Gastrocnemius medialis (tissue), 4 donors: Measurements from ENCODE around the gene FBRSL1. TPM values are rescaled to one million over a fixed set of nuclear protein-coding genes. Genes with fewer than 3 reads are reported as not detected.

ENCODE experiments used
- ATAC-seq, 2 donors: fragments of 150-250 bp; one replicate each; pipeline ENCODE4 v1.9.1; 2016
- DNase-seq, 2 donors: peaks; one replicate each; pipeline ENCODE4 v3.0.0-alpha.2; 2019
- H3K27ac ChIP-seq, 4 donors: fragments of 200-600 bp; sonication (generic); 1 replicate in 1 of 4; 2 replicates in 3 of 4; pipeline ENCODE4 v1.5.1; 2016 to 2018; ENCODE audit warnings: mild to moderate bottlenecking in 2 of 4, moderate library complexity in 1 of 4
- H3K27me3 ChIP-seq, 3 donors: fragments of 200-600 bp; sonication (generic) in 2 of 3; 1 replicate in 1 of 3; 2 replicates in 2 of 3; pipeline versions ENCODE4 v1.5.1 to v1.6.0; 2016 to 2019; ENCODE audit warnings: mild to moderate bottlenecking in 1 of 3, moderate library complexity in 1 of 3
- H3K36me3 ChIP-seq, 2 donors: fragments of 200-600 bp; sonication (generic) in 1 of 2; one replicate each; pipeline ENCODE4 v1.5.1; 2017 to 2018
- H3K4me1 ChIP-seq, 2 donors: fragments of 200-600 bp; sonication (generic) in 1 of 2; one replicate each; pipeline ENCODE4 v1.5.1; 2016 to 2017; ENCODE audit warnings: mild to moderate bottlenecking in 2 of 2
- H3K4me3 ChIP-seq, 4 donors: fragments of 200-600 bp; sonication (generic) in 3 of 4; 1 replicate in 1 of 4; 2 replicates in 3 of 4; pipeline ENCODE4 v1.5.1; 2016 to 2019; ENCODE audit warnings: mild to moderate bottlenecking in 2 of 4
- H3K9me3 ChIP-seq, 3 donors: fragments of 200-600 bp; sonication (generic) in 2 of 3; 1 replicate in 1 of 3; 2 replicates in 2 of 3; pipeline ENCODE4 v1.5.1; 2016 to 2019
- CTCF ChIP-seq, 5 experiments: fragments of 450-650 bp in 3 of 5; fragments of 200-600 bp in 2 of 5; sonication (generic) in 2 of 5; IDR thresholded peaks in 4 of 5; conservative IDR thresholded peaks in 1 of 5; 1 replicate in 4 of 5; 2 replicates in 1 of 5; pipeline ENCODE4 v1.5.1; 2016 to 2019; ENCODE audit warnings: antibody characterized with exemption in 5 of 5, mild to moderate bottlenecking in 3 of 5, moderate library complexity in 3 of 5
- POLR2A ChIP-seq, 2 donors: fragments of 450-650 bp; IDR thresholded peaks; one replicate each; pipeline ENCODE4 v1.6.1; 2017; ENCODE audit warnings: antibody characterized with exemption in 2 of 2, mild to moderate bottlenecking in 2 of 2, moderate library complexity in 2 of 2
- in situ Hi-C, 4 donors: fragments of 200-750 bp; cut with MboI; loops; one replicate each; pipeline versions ENCODE4 v1.15.0 to v1.8.0; 2017; ENCODE audit warnings: low sequenced_read_pairs in 4 of 4
- intact Hi-C: fragments of 100-400 bp; cut with DNase I; formaldehyde crosslinking; loops from one replicate; pipeline ENCODE4 v1.15.1; 2023; ENCODE audit warnings: low total_unique reads
- total RNA-seq, 4 donors: library from RNA; depleted of rRNA; stranded (reverse); fragments of >200 nt; gene quantifications; one replicate each; pipeline versions ENCODE4 v1.1.0 to v1.2.3, GENCODE V29; 2016

Gene FBRSL1
- total RNA-seq, 4 donors from 2014 or later = 8.4 to 29.4 (median 22.8) TPM

- Histone ChIP-seq H3K36me3 (no peaks in the 10 kb centered on the region), H3K9me3 (no peaks in the 10 kb centered on the region), H3K4me1 (peaks cover 6% of the 10 kb centered on the region in 2 donors), H3K4me3 (no peak overlapping the region), H3K27me3 (no peaks in the 10 kb centered on the region), H3K27ac (no peak overlapping the region)
- intact Hi-C loops = loop anchor here (1.0 kb wide), 1 partner anchor 107 kb away; no protein-coding TSS in a partner anchor
- TF ChIP-seq POLR2A (IDR thresholded peaks at IDR 0.05) (no peak), CTCF (IDR thresholded peaks at IDR 0.05 in 4 of 5, conservative IDR thresholded peaks at IDR 0.05 in 1 of 5) (no peak)
- ATAC-seq (no peak), DNase-seq (no peak)
- in situ Hi-C loops = no loop called here
Observed at GRCh38 chr12:132522592-132523380, 32.8 kb downstream of the FBRSL1 start.

- intact Hi-C loops = loop anchor here (1.0 kb wide), 1 partner anchor 108 kb away; no protein-coding TSS in a partner anchor
- Histone ChIP-seq H3K9me3 (no peaks in the 10 kb centered on the region), H3K27me3 (no peaks in the 10 kb centered on the region), H3K4me3 (no peak overlapping the region), H3K36me3 (no peaks in the 10 kb centered on the region), H3K27ac (no peak overlapping the region), H3K4me1 (peaks cover 6% of the 10 kb centered on the region in 2 donors)
- DNase-seq (peak; percentile 16 to 55), ATAC-seq (peak; percentile 72 to 76)
- TF ChIP-seq POLR2A (IDR thresholded peaks at IDR 0.05) (no peak), CTCF (IDR thresholded peaks at IDR 0.05 in 4 of 5, conservative IDR thresholded peaks at IDR 0.05 in 1 of 5) (peak; percentile 62 to 84 (median 80))
- in situ Hi-C loops = no loop called here
Observed at GRCh38 chr12:132523576-132524331, 33.8 kb downstream of the FBRSL1 start.

GRCh38 chr12:132524405-132524804 is 34.5 kb downstream of the FBRSL1 start:
- ATAC-seq (no peak), DNase-seq (no peak)
- H3K27me3 ChIP-seq = no peaks in the 10 kb centered on the region
- TF ChIP-seq POLR2A (IDR thresholded peaks at IDR 0.05) (no peak), CTCF (IDR thresholded peaks at IDR 0.05 in 4 of 5, conservative IDR thresholded peaks at IDR 0.05 in 1 of 5) (no peak)
- intact Hi-C loops = no loop called here
- no peaks in the 10 kb centered on the region for H3K9me3 ChIP-seq
- no peak overlapping the region for H3K27ac ChIP-seq
- in situ Hi-C loops = no loop called here
- H3K4me3 ChIP-seq = no peak overlapping the region
- H3K36me3 ChIP-seq = no peaks in the 10 kb centered on the region
- H3K4me1 ChIP-seq = peaks cover 6% of the 10 kb centered on the region in 2 donors

GRCh38 chr12:132525011-132525832 is 35.3 kb downstream of the FBRSL1 start:
- Histone ChIP-seq H3K4me3 (no peak overlapping the region), H3K27ac (no peak overlapping the region), H3K4me1 (peaks cover 6% of the 10 kb centered on the region in 2 donors), H3K9me3 (no peaks in the 10 kb centered on the region), H3K27me3 (no peaks in the 10 kb centered on the region), H3K36me3 (no peaks in the 10 kb centered on the region)
- no peak for DNase-seq
- no peak for ATAC-seq
- TF ChIP-seq CTCF (IDR thresholded peaks at IDR 0.05 in 4 of 5, conservative IDR thresholded peaks at IDR 0.05 in 1 of 5) (no peak), POLR2A (IDR thresholded peaks at IDR 0.05) (no peak)
- in situ Hi-C loops (loop anchor here in 1 of 4 donors (25.0 kb wide), 1 partner anchor 113 kb away; no protein-coding TSS in a partner anchor), intact Hi-C loops (no loop called here)
